NCI-H1436 treated with DMSO at 0.1 percent for 48 hours (cell line): ENCODE results near the gene MAP2K2.
"Not testable (repeated sequence)": the region's sequence is repeated elsewhere in the genome, so short reads cannot be mapped to it uniquely, and the experiment has no call there.

Experiments
- DNase-seq: peaks from one replicate; lab custom pipeline; 2025; lab: John Stamatoyannopoulos, UW

The MAP2K2 gene

DNA sequence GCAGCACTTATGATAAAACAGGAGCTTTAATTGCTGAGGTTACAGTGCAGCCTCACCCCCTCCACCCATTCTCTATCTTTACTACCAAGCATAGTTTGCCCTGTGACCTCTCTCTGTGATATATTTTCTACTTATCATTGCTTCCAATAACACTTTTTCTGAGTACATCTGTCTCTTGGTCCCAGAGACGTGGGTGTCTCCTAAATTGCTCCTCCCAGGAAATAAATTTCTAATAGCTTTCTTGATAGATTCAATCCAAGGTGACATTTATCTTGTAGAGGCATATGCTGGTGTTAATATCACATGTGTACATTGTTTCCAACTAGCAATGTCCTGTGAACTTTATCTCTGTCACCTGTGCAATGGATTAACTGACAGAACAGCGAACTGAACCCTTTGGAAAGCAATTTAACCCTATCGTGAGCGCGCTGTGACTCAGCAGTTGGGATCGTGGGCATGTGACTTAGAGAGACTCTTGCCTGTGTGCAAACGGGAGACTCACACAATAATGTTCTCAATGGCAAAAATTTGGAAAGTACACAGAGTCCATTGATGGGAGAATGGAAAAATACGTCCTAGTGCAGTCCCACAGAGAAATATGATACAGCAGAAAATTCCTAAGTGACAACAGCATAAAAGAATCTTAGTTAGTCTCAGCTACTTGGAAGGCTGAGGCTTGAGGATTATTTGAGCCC is 7.0 kb upstream of the MAP2K2 start:
- DNase-seq, result no peak

DNA sequence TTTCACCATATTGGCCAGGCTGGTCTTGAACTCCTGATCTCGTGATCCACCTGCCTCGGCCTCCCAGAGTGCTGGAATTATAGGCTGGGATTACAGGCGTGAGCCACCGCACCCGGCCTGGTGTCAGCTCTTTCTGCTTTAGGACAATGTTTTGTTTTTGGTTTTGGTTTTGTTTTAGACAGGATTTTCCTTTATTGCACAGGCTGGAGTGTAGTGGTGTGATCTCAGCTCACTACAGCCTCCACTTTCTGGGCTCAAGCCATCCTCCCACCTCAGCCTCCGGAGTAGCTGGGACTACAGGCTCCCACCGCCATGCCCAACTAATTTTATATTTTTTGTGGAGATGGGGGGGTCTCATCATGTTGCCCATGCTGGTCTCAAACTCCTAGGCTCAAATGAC is 5.1 kb upstream of the MAP2K2 start:
- not testable (repeated sequence) for DNase-seq

- not testable (repeated sequence) for DNase-seq
Measured at GRCh38 chr19:4127322-4127721, 3.4 kb upstream of the MAP2K2 start.

- no peak for DNase-seq
Measured at GRCh38 chr19:4124638-4125037, 716 bp upstream of the MAP2K2 start.

DNA sequence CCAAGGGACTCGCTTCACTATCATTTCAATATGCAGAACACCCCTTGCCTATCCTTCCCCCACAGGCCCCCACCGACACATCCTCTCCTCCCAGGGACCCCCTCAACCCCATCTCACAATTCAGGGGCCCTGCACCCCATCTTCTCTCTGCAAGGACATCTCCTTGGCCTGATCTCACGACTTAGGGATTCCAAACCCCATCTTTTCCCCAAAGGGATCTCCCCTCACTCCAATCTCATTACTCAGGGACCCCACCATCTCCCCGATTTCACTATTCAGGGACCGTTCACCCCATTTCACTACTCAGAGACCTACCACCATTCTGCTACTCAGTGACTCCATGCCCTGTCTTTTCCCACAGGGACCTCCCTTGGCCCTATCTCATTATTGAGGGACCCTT is 1.4 kb downstream of the MAP2K2 start:
- DNase-seq, result no peak

- DNase-seq, result no peak
Measured at GRCh38 chr19:4121815-4122214, 2.1 kb downstream of the MAP2K2 start.

- DNase-seq, result no peak
Measured at GRCh38 chr19:4121273-4121612, 2.7 kb downstream of the MAP2K2 start.

- no peak for DNase-seq
Measured at GRCh38 chr19:4120559-4121272, 3.2 kb downstream of the MAP2K2 start.

DNA sequence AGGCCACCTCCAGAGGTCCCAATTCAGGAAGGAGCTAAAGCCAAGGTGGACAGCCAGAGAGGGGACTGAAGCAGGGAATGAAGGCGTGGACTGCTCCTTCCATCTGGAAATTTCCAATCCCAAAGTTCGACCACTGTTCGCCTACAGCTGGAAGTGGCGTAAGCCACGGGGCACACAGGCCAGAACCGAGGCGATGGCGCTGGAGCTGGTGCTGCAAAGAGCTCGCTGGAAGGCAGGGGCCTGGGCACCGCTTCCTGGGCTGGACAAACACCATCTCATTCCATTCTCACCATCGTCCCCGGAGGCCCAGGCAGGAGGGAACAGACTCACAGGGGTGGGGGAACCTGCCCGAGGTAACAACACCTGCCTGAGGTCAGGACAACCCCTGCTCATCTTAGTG is 4.2 kb downstream of the MAP2K2 start:
- DNase-seq, result no peak

- no peak for DNase-seq
Measured at GRCh38 chr19:4115818-4116385, 8.0 kb downstream of the MAP2K2 start.

DNA sequence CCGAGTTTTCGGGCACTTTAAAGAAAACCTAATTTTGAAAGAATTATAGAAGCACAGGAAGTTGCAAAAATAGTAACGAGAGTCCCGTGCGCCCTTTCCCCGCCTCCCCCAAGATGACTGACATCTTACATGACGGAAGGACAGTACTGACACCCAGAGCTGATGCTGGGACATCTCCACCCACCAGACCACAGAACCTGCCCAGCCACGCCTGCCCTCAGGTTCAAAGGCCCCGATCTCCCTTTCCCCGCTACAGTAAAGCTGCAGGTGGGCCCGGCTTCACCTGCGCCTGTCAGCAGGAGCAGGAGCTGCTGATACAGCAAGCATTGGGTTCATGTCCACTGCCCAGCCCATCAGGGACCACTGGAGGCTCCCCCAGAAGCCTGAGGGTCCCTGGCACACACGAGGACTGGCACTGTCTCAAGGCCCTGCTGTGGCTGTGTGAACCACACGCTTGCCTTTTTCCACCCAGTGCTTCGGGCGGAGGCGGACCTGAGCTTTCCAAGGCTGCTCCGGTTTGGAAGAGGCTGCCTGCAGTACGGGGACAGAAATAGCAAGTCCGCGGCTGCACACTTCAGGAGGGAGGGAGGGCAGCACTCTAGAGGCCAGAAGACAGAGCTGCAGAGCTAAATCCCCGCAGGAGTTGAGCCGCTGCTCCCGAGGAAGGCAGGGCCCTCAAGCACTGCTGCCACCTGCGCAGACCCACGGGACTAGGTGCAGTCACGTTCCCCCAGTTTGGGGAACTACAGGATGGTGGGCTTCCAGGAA is 8.7 kb downstream of the MAP2K2 start:
- no peak for DNase-seq

GRCh38 chr19:4114181-4114580 is 9.7 kb downstream of the MAP2K2 start:
- no peak for DNase-seq

GRCh38 chr19:4113398-4114088 is 10.4 kb downstream of the MAP2K2 start:
- DNase-seq, result no peak

GRCh38 chr19:4112367-4112766 is 11.6 kb downstream of the MAP2K2 start:
- no peak for DNase-seq

DNA sequence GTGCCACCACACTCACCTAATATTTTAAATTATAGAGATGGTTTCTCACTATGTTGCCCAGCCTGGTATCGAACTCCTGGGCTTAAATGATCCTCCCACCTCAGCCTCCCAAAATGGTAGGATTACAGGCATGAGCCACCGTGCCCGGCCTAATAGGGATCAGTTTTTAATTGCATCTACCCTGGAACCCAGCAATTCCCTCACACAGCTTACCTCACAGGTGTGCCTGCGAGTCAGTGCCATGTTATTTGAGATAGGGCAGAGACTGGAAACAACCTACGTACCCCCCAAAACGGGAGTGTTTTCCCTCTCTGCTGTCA is 14.3 kb downstream of the MAP2K2 start:
- DNase-seq, result no peak

- DNase-seq, result no peak
Measured at GRCh38 chr19:4108767-4109625, 14.9 kb downstream of the MAP2K2 start.

GRCh38 chr19:4103080-4103433 is 20.9 kb downstream of the MAP2K2 start:
- DNase-seq, result no peak

GRCh38 chr19:4102339-4103079 is 21.4 kb downstream of the MAP2K2 start:
- DNase-seq, result no peak

DNA sequence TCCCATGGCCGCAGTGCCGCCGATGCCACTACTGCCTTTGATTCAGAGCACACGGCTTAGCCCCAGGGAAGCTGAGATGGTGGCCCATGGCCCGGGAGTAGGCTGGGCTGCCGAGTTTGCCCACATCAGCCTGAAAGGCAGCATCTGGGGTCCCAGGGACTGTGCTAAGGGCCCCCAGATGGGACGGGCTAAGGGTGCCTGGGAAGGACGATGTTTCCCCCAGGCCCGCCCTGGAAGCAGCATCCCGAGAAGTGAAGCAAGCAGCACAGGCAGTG is 22.5 kb downstream of the MAP2K2 start:
- DNase-seq, result no peak

DNA sequence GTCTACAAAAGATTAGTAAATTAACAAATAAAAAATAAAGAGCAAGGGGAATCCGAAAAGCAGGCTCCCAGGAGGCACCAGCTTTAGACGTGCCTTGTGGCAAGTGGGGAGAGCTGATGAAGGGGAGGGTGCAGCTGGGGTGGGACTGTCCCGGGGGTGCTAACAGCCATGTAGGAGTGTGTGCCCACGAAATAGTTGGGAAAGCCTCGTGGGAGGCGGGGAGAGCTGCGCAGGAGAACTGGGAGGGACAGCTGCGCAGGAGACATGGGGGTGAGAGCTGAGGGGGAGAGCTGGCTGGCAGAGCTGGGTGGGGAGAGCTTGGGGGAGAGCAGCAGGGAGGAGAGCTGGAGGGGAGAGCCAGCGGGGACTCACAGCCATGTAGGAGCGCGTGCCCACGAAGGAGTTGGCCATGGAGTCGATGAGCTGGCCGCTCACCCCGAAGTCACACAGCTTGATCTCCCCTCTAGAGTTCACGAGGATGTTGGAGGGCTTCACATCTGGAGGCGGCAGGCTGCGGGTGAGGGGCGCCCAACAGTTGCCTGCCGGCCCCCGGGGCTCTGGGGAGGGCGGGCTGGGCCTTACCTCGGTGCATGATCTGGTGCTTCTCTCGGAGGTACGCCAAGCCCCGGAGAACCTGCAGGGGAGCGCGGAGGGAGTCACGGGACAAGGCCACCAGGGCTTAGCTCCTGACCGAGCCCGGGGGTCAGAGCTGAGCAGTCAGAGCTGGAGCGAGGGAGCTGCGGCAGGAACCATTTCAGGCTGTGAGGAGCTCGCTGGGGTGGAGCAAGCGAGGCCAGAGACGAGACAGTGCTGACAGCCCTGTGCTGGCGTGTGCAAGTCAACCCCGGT is 23.1 kb downstream of the MAP2K2 start:
- DNase-seq, result no peak
